ENCODE measurements around the gene SGIP1. TPM values are rescaled to one million over a fixed set of nuclear protein-coding genes. Genes with fewer than 3 reads are reported as not detected.

The SGIP1 gene
- polyA plus RNA-seq, 3 donors = not detected

GRCh38 chr1:66492424-66492823, 41.5 kb upstream of the SGIP1 start:
- no peaks in the 10 kb centered on the region for H3K9me3 ChIP-seq (replicated peaks in 1 of 2; ENCODE audit: control insufficient read depth in 1 of 2, insufficient read depth in 1 of 2, low read length in 2 of 2)
- Mint-ChIP-seq H3K27me3 (ENCODE audit: low read depth in 3 of 3) (no peaks in the 10 kb centered on the region), H3K36me3 (no peaks in the 10 kb centered on the region), H3K4me3 (no peak overlapping the region), H3K4me1 (peaks cover 14% of the 10 kb centered on the region), H3K9me3 (no peaks in the 10 kb centered on the region), H3K27ac (no peak overlapping the region)
- H3K79me2 ChIP-seq (ENCODE audit: insufficient read depth, low read length) = no peaks in the 10 kb centered on the region
- H3K27me3 ChIP-seq (ENCODE audit: control insufficient read depth in 2 of 2, insufficient read depth in 2 of 2, low read length in 2 of 2) = no peaks in the 10 kb centered on the region
- no peak overlapping the region for H3K4me3 ChIP-seq (replicated peaks in 1 of 3; ENCODE audit: low read depth in 2 of 3, low read length in 3 of 3)
- H3K4me2 ChIP-seq (replicated peaks; ENCODE audit: extremely low read depth, low read length, poor library complexity, severe bottlenecking) = no peak overlapping the region
- DNase-seq = no peak
- TF ChIP-seq, protein P1, sequence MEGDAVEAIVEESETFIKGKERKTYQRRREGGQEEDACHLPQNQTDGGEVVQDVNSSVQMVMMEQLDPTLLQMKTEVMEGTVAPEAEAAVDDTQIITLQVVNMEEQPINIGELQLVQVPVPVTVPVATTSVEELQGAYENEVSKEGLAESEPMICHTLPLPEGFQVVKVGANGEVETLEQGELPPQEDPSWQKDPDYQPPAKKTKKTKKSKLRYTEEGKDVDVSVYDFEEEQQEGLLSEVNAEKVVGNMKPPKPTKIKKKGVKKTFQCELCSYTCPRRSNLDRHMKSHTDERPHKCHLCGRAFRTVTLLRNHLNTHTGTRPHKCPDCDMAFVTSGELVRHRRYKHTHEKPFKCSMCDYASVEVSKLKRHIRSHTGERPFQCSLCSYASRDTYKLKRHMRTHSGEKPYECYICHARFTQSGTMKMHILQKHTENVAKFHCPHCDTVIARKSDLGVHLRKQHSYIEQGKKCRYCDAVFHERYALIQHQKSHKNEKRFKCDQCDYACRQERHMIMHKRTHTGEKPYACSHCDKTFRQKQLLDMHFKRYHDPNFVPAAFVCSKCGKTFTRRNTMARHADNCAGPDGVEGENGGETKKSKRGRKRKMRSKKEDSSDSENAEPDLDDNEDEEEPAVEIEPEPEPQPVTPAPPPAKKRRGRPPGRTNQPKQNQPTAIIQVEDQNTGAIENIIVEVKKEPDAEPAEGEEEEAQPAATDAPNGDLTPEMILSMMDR (IDR thresholded peaks at IDR 0.05) = no peak
- H3K4me1 ChIP-seq (ENCODE audit: control insufficient read depth in 1 of 2, insufficient read depth in 2 of 2, low read length in 2 of 2) = peaks cover 6 to 20% of the 10 kb centered on the region in 2 donors
- no peak overlapping the region for H3K27ac ChIP-seq (ENCODE audit: low read depth in 1 of 2, low read length in 2 of 2)
- H3K36me3 ChIP-seq (replicated peaks in 1 of 2; ENCODE audit: control insufficient read depth in 1 of 2, insufficient read depth in 2 of 2, low read length in 2 of 2) = no peaks in the 10 kb centered on the region
- H3K9ac ChIP-seq (ENCODE audit: insufficient read depth, low read length, poor library complexity, severe bottlenecking) = no peak overlapping the region
- H2AFZ ChIP-seq (ENCODE audit: insufficient read depth, low read depth, low read length, poor library complexity, severe bottlenecking) = no peak overlapping the region
- WGBS (ENCODE audit: insufficient coverage) = no CpG with 5 or more reads among the region's 1 CpG
- intact Hi-C loops (cut with micrococcal nuclease) = no loop called here
- H4K20me1 ChIP-seq (ENCODE audit: insufficient read depth, low read length) = no peaks in the 10 kb centered on the region

DNA sequence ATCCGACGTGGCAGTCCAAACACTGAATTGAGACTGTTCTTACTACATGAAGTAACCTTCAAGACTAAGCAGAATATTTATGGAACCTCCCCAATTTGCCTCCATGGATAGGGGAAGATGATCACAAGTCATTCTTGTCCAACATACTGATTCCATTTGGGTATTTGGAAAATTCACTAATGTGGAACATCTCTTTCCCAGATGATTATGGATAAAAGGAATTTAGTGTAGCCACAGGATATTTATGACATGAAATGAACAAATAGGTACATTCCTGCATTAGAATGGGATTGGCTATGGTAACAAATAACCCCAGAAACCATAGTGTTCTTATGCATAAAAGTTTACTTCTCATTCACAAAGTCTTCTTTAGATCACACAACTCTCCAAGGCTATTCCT, 40.2 kb upstream of the SGIP1 start:
- Histone ChIP-seq H3K4me1 (ENCODE audit: control insufficient read depth in 1 of 2, insufficient read depth in 2 of 2, low read length in 2 of 2) (peaks cover 6 to 20% of the 10 kb centered on the region in 2 donors), H3K4me3 (replicated peaks in 1 of 3; ENCODE audit: low read depth in 2 of 3, low read length in 3 of 3) (no peak overlapping the region), H2AFZ (ENCODE audit: insufficient read depth, low read depth, low read length, poor library complexity, severe bottlenecking) (no peak overlapping the region), H3K27me3 (ENCODE audit: control insufficient read depth in 2 of 2, insufficient read depth in 2 of 2, low read length in 2 of 2) (no peaks in the 10 kb centered on the region), H3K27ac (ENCODE audit: low read depth in 1 of 2, low read length in 2 of 2) (no peak overlapping the region), H3K79me2 (ENCODE audit: insufficient read depth, low read length) (no peaks in the 10 kb centered on the region), H3K4me2 (replicated peaks; ENCODE audit: extremely low read depth, low read length, poor library complexity, severe bottlenecking) (no peak overlapping the region), H3K9ac (ENCODE audit: insufficient read depth, low read length, poor library complexity, severe bottlenecking) (no peak overlapping the region), H3K36me3 (replicated peaks in 1 of 2; ENCODE audit: control insufficient read depth in 1 of 2, insufficient read depth in 2 of 2, low read length in 2 of 2) (no peaks in the 10 kb centered on the region), H4K20me1 (ENCODE audit: insufficient read depth, low read length) (no peaks in the 10 kb centered on the region), H3K9me3 (replicated peaks in 1 of 2; ENCODE audit: control insufficient read depth in 1 of 2, insufficient read depth in 1 of 2, low read length in 2 of 2) (no peaks in the 10 kb centered on the region)
- Mint-ChIP-seq H3K4me3 (no peak overlapping the region), H3K4me1 (peaks cover 14% of the 10 kb centered on the region), H3K36me3 (no peaks in the 10 kb centered on the region), H3K27me3 (ENCODE audit: low read depth in 3 of 3) (no peaks in the 10 kb centered on the region), H3K27ac (no peak overlapping the region), H3K9me3 (no peaks in the 10 kb centered on the region)
- no peak for DNase-seq
- intact Hi-C loops (cut with micrococcal nuclease) = no loop called here
- WGBS (ENCODE audit: insufficient coverage) = 100% methylated on average over 2 of the region's 2 CpGs
- TF ChIP-seq, protein P1 (IDR thresholded peaks at IDR 0.05) = no peak

Data from CD14-positive monocyte (primary cell).